Smooth muscle cell (in vitro differentiated cells): ENCODE results near the gene PLVAP. TPM values are rescaled to one million over a fixed set of nuclear protein-coding genes. Genes with fewer than 3 reads are reported as not detected.

Experiments used
- DNase-seq: peaks from one replicate; lab custom pipeline; 2025; ENCODE audit not compliant: unreplicated experiment; lab: John Stamatoyannopoulos, UW
- H2AFZ ChIP-seq: fragments of 200-600 bp; sonication (generic); 2 replicates; pipeline ENCODE4 v1.6.0; 2016; ENCODE audit warnings: antibody characterized with exemption, low read depth, mild to moderate bottlenecking
- H3F3A ChIP-seq: fragments of 200-600 bp; sonication (generic); 2 replicates; pipeline ENCODE4 v1.6.0; 2017; ENCODE audit warnings: antibody characterized with exemption, low read depth
- H3K27ac ChIP-seq: fragments of 200-600 bp; sonication (generic); 2 replicates; pipeline ENCODE4 v1.5.1; 2016; ENCODE audit warnings: low read depth, mild to moderate bottlenecking
- H3K27me3 ChIP-seq: fragments of 200-600 bp; sonication (generic); 2 replicates; pipeline ENCODE4 v1.6.1; 2016; ENCODE audit warnings: low read depth, mild to moderate bottlenecking
- H3K36me3 ChIP-seq: fragments of 200-600 bp; sonication (generic); 2 replicates; pipeline ENCODE4 v1.5.1; 2016; ENCODE audit warnings: low read depth
- H3K4me1 ChIP-seq: fragments of 200-600 bp; sonication (generic); 2 replicates; pipeline ENCODE4 v1.5.1; 2016; ENCODE audit warnings: low read depth
- H3K4me2 ChIP-seq: fragments of 200-600 bp; sonication (generic); 2 replicates; pipeline ENCODE4 v1.6.0; 2016; ENCODE audit warnings: mild to moderate bottlenecking
- H3K4me3 ChIP-seq: fragments of 200-600 bp; sonication (generic); 2 replicates; pipeline ENCODE4 v1.5.1; 2016; ENCODE audit warnings: mild to moderate bottlenecking
- H3K79me2 ChIP-seq: fragments of 200-600 bp; sonication (generic); 2 replicates; pipeline ENCODE4 v1.6.0; 2016; ENCODE audit warnings: low read depth, mild to moderate bottlenecking
- H3K9ac ChIP-seq: fragments of 200-600 bp; sonication (generic); 2 replicates; pipeline ENCODE4 v1.6.0; 2016; ENCODE audit warnings: low read depth
- H3K9me3 ChIP-seq: fragments of 200-600 bp; sonication (generic); replicated peaks from 2 replicates; pipeline ENCODE4 v1.5.1; 2016; ENCODE audit warnings: low read depth
- H4K20me1 ChIP-seq: fragments of 200-600 bp; sonication (generic); 2 replicates; pipeline ENCODE4 v1.6.0; 2016; ENCODE audit warnings: low read depth
- CTCF ChIP-seq: fragments of 200-600 bp; sonication (generic); IDR thresholded peaks from 2 replicates; pipeline ENCODE4 v1.5.1; 2017; ENCODE audit warnings: borderline replicate concordance, mild to moderate bottlenecking, antibody characterized with exemption; ENCODE audit not compliant: insufficient read depth, poor library complexity, severe bottlenecking
- WGBS: methylation state at CpG from one replicate; pipeline ENCODE4 v1.1.7; 2016; ENCODE audit warnings: low lambda C conversion rate; 5-methylcytosine and 5-hydroxymethylcytosine counted together
- polyA plus RNA-seq: library from polyadenylated mRNA; unstranded; fragments of >200 nt; fragmentation: Nextera tagmentation; extraction: Ambion mirVana; gene quantifications from 2 replicates; pipeline ENCODE4 v1.2.1, GENCODE V29; 2016
- total RNA-seq: library from RNA; depleted of rRNA; stranded (reverse); fragments of >200 nt; gene quantifications from 2 replicates; pipeline ENCODE4 v1.2.3, GENCODE V29; 2014

The PLVAP gene
- total and polyA plus RNA-seq, 2 experiments from 2014 or later: not detected

DNA sequence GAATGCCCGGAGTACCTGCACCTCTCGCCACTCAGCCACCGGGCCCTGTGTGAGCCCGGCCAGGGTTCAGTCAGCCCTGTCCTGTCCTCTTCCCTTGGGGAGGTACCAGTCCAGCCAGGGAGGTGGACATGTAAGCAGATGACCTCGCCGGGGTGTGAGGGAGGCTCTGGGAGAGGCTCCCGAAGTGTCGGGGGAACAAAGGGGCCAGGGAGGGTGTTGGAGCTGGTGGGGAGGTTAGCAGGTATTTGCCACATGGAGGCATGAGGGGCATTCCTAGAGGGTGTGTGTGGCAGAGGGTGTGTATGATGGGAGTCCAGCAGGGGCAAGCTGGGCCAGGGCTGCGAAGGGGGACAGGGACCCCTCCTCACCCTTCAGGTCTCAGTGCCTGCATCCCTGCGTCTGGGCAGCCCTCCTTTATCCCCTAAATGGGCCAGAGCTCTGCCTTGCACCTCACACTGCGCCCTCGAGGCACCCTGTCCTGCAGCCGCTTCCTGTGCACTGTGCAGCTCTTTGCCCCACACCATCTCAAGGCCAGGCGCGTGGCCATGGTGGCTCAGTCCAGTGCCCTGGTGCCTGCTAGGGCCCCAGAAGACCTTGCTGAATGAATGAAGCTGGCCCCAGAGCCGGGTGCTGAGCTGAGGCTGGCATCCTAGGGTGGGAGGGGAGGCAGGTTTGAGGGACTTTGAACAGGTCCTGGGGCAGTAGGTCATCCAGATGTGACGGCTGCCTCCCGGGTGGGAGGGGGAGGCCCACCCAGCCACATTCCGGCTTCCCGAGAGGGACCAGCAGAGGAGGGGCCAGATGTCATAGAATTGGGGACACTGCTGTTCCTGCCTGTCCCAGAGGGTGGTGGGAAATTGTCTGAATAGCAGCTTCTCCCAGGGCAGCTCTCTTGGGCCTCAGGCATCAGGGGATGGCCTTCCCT lies 64.7 kb downstream of the PLVAP start:
- Histone ChIP-seq H3K27ac (peak overlapping the region; percentile 93), H3K9ac (peak overlapping the region; percentile 75), H2AFZ (no peak overlapping the region), H3K27me3 (no peaks in the 10 kb centered on the region), H3K9me3 (no peaks in the 10 kb centered on the region), H3K36me3 (no peaks in the 10 kb centered on the region), H3K4me2 (peak overlapping the region; percentile 65), H3K4me1 (peaks cover 9% of the 10 kb centered on the region), H3K79me2 (peaks cover 36% of the 10 kb centered on the region), H3K4me3 (no peak overlapping the region), H3F3A (no peaks in the 10 kb centered on the region), H4K20me1 (peaks cover 39% of the 10 kb centered on the region)
- WGBS: 81% methylated on average over 20 of the region's 20 CpGs
- TF ChIP-seq CTCF: no peak
- no peak for DNase-seq

- WGBS: 57% methylated on average over 11 of the region's 11 CpGs
- Histone ChIP-seq H3K4me3 (peak overlapping the region; percentile 6), H3K4me2 (peak overlapping the region; percentile 65), H3K79me2 (peaks cover 36% of the 10 kb centered on the region), H3K27ac (peak overlapping the region; percentile 93), H4K20me1 (peaks cover 39% of the 10 kb centered on the region), H3K4me1 (peaks cover 10% of the 10 kb centered on the region), H3K36me3 (no peaks in the 10 kb centered on the region), H3K27me3 (no peaks in the 10 kb centered on the region), H3K9me3 (no peaks in the 10 kb centered on the region), H3K9ac (peak overlapping the region; percentile 75), H3F3A (no peaks in the 10 kb centered on the region), H2AFZ (no peak overlapping the region)
- no peak for DNase-seq
- no peak for TF ChIP-seq CTCF
Measured at GRCh38 chr19:17311455-17312188, 65.5 kb downstream of the PLVAP start.

- no peaks in the 10 kb centered on the region for H3F3A ChIP-seq
- H3K4me3 ChIP-seq: peak overlapping the region; percentile 97
- H3K9ac ChIP-seq: peak overlapping the region; percentile 98
- no peak overlapping the region for H2AFZ ChIP-seq
- peak overlapping the region; percentile 100 for H3K4me2 ChIP-seq
- H3K27ac ChIP-seq: peak overlapping the region; percentile 93
- H4K20me1 ChIP-seq: peaks cover 39% of the 10 kb centered on the region
- no peaks in the 10 kb centered on the region for H3K27me3 ChIP-seq
- no peaks in the 10 kb centered on the region for H3K36me3 ChIP-seq
- WGBS: 9% methylated on average over 23 of the region's 23 CpGs
- H3K79me2 ChIP-seq: peaks cover 36% of the 10 kb centered on the region
- H3K9me3 ChIP-seq: no peaks in the 10 kb centered on the region
- peaks cover 13% of the 10 kb centered on the region for H3K4me1 ChIP-seq
- DNase-seq: no peak
- no peak for TF ChIP-seq CTCF
Measured at GRCh38 chr19:17309965-17310461, 67.1 kb downstream of the PLVAP start.
